Mesendoderm (in vitro differentiated cells): ENCODE data around the gene CCDC192.

Experiments
- DNase-seq: peaks from one replicate; pipeline ENCODE4 v3.0.0; 2013
- H2AK5ac ChIP-seq: 2 replicates; pipeline ENCODE4 v1.6.1; 2013; ENCODE audit warnings: low read length, inconsistent platforms
- H2BK120ac ChIP-seq: 2 replicates; pipeline ENCODE4 v1.6.1; 2013; ENCODE audit warnings: low read depth, mild to moderate bottlenecking, low read length, moderate library complexity, mixed read lengths
- H2BK15ac ChIP-seq: replicated peaks from 2 replicates; pipeline ENCODE4 v1.6.1; 2013; ENCODE audit warnings: low read depth, mild to moderate bottlenecking, moderate library complexity
- H2BK5ac ChIP-seq: 2 replicates; pipeline ENCODE4 v1.6.1; 2013; ENCODE audit warnings: low read length, inconsistent platforms
- H3K18ac ChIP-seq: 2 replicates; pipeline ENCODE4 v1.6.1; 2013; ENCODE audit warnings: mild to moderate bottlenecking, low read length, mixed read lengths
- H3K23ac ChIP-seq: one replicate; pipeline ENCODE4 v1.6.1; 2013; ENCODE audit warnings: low read length
- H3K27ac ChIP-seq: 2 replicates; pipeline ENCODE4 v1.5.1; 2013; ENCODE audit warnings: low read depth, mild to moderate bottlenecking, inconsistent platforms, low read length, moderate library complexity
- H3K27me3 ChIP-seq: 2 replicates; pipeline ENCODE4 v1.6.1; 2013; ENCODE audit warnings: low read length, control low read depth, mild to moderate bottlenecking, inconsistent platforms; ENCODE audit not compliant: insufficient read depth, poor library complexity
- H3K36me3 ChIP-seq: 2 replicates; pipeline ENCODE4 v1.6.1; 2013; ENCODE audit warnings: low read length, inconsistent platforms; ENCODE audit not compliant: control insufficient read depth, insufficient read depth
- H3K4ac ChIP-seq: one replicate; pipeline ENCODE4 v1.6.1; 2013; ENCODE audit warnings: low read depth, mild to moderate bottlenecking, low read length, moderate library complexity
- H3K4me1 ChIP-seq: 2 replicates; pipeline ENCODE4 v1.6.1; 2013; ENCODE audit warnings: low read depth, low read length, inconsistent platforms; ENCODE audit not compliant: control insufficient read depth
- H3K4me2 ChIP-seq: 2 replicates; pipeline ENCODE4 v1.6.1; 2013; ENCODE audit warnings: low read length
- H3K4me3 ChIP-seq: 2 replicates; pipeline ENCODE4 v1.5.1; 2013; ENCODE audit warnings: mild to moderate bottlenecking, low read length
- H3K56ac ChIP-seq: one replicate; pipeline ENCODE4 v1.6.1; 2013; ENCODE audit warnings: low read length
- H3K79me1 ChIP-seq: 2 replicates; pipeline ENCODE4 v1.6.1; 2013; ENCODE audit warnings: low read length, inconsistent platforms
- H3K79me2 ChIP-seq: 2 replicates; pipeline ENCODE4 v1.6.1; 2013; ENCODE audit warnings: mild to moderate bottlenecking, low read length; ENCODE audit not compliant: control insufficient read depth, insufficient read depth
- H3K9ac ChIP-seq: 2 replicates; pipeline ENCODE4 v1.6.1; 2013; ENCODE audit warnings: low read length, inconsistent platforms
- H4K5ac ChIP-seq: one replicate; pipeline ENCODE4 v1.6.1; 2013; ENCODE audit warnings: low read length
- H4K8ac ChIP-seq: one replicate; pipeline ENCODE4 v1.6.1; 2013; ENCODE audit warnings: low read depth, mild to moderate bottlenecking, control low read depth, low read length, moderate library complexity
- WGBS: extraction: QIAGEN DNeasy Blood & Tissue Kit; methylation state at CpG from one replicate; pipeline ENCODE4 v1.1.7; 2013; ENCODE audit warnings: low lambda C conversion rate, missing lambda C conversion rate; ENCODE audit not compliant: insufficient coverage; ENCODE audit errors: extremely low coverage; 5-methylcytosine and 5-hydroxymethylcytosine counted together

Gene CCDC192

DNA sequence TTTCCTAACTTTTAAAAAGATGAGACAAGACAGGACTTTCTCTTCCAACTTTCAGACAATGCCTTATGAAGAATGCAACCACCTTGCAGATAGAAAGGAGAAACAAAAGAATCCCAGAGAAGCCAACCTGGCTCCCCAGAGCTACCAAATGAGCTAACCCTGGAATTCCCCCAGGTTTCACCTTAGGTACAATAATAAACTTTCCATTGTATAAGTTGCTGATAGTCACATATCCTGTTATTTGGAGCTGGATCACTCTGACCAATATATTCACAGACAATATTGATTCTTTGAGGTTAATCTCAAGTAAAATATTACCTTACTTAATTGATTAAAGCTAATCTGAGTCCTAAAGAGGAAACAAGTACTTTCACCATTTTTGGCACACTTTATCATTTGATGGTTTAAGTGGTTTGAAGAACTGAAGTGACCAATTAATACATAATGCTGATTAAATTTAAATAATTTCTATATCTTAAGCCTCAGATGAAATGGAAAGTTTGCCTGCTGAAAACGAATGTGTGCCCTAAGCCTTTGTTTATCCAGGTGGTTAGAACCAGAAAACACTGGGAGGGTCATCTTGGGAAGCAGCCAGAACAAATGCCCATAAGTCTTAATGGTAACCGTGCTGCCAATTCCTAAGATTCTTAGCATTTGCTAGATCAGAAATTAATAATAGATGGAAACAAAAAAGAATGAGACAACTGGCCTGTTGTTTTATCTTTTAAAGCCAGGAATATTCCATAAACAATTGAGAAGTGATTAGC lies 220.8 kb downstream of the CCDC192 start:
- no peak overlapping the region for H2BK120ac ChIP-seq
- H3K23ac ChIP-seq = no peak overlapping the region
- no peak overlapping the region for H3K9ac ChIP-seq
- no peak overlapping the region for H3K18ac ChIP-seq
- no peaks in the 10 kb centered on the region for H3K27me3 ChIP-seq
- WGBS = no CpG with 5 or more reads among the region's 2 CpGs
- H2AK5ac ChIP-seq = no peak overlapping the region
- no peaks in the 10 kb centered on the region for H3K4me1 ChIP-seq
- no peak overlapping the region for H3K4me2 ChIP-seq
- no peak overlapping the region for H3K4me3 ChIP-seq
- no peaks in the 10 kb centered on the region for H3K79me2 ChIP-seq
- H4K5ac ChIP-seq = no peak overlapping the region
- H2BK15ac ChIP-seq = no peak overlapping the region
- no peaks in the 10 kb centered on the region for H3K36me3 ChIP-seq
- DNase-seq = no peak
- no peak overlapping the region for H3K4ac ChIP-seq
- no peak overlapping the region for H3K27ac ChIP-seq
- no peak overlapping the region for H4K8ac ChIP-seq
- H3K56ac ChIP-seq = no peak overlapping the region
- H3K79me1 ChIP-seq = no peaks in the 10 kb centered on the region
- no peak overlapping the region for H2BK5ac ChIP-seq

DNA sequence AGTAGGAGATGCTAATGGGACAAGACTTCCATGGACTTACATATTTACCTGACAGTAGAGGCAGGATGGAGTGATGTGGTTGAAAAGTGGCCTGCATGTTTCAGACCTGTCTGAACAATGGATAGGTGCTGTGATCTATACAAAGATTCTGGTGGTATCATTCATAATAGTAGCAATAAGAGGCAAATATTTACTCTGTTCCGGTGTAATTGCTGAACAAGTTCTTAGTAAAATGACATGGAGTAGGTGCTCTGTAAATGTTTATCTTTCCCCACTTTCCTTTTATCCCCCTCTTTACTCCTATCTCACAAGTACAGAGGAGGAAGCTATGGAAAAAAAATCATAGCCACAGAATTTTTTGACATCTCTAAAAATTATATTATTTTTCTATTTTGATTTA lies 221.4 kb downstream of the CCDC192 start:
- no peak overlapping the region for H2BK5ac ChIP-seq
- DNase-seq = no peak
- H3K18ac ChIP-seq = no peak overlapping the region
- H3K56ac ChIP-seq = no peak overlapping the region
- no peak overlapping the region for H3K27ac ChIP-seq
- no peaks in the 10 kb centered on the region for H3K79me2 ChIP-seq
- no peak overlapping the region for H4K8ac ChIP-seq
- H2BK120ac ChIP-seq = no peak overlapping the region
- no peak overlapping the region for H2BK15ac ChIP-seq
- no peak overlapping the region for H3K4me3 ChIP-seq
- no peaks in the 10 kb centered on the region for H3K79me1 ChIP-seq
- no peaks in the 10 kb centered on the region for H3K4me1 ChIP-seq
- no peak overlapping the region for H3K4ac ChIP-seq
- H2AK5ac ChIP-seq = no peak overlapping the region
- no peaks in the 10 kb centered on the region for H3K27me3 ChIP-seq
- no peak overlapping the region for H3K23ac ChIP-seq
- WGBS = no CpG with 5 or more reads among the region's 1 CpG
- no peak overlapping the region for H4K5ac ChIP-seq
- H3K9ac ChIP-seq = no peak overlapping the region
- no peaks in the 10 kb centered on the region for H3K36me3 ChIP-seq
- H3K4me2 ChIP-seq = no peak overlapping the region

DNA sequence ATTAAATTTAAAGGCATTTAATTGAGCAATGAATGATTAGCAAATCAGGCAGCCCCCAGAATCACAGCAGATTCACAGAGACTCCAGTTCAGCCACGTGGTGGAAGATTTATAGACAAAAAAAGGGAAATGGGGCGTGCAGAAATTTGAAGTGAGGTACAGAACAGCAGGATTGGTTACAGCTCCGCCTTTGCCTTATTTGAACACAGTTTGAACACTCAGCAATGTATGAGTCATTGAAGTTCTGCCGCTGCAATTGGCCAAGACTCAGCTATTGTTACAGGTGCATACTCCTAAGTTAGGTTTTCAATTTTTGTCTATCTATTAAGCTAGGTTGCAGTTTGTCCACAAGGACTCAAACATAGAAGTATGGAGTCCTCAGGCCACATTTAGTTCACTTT lies 222.7 kb downstream of the CCDC192 start:
- H4K8ac ChIP-seq = no peak overlapping the region
- DNase-seq = no peak
- no peak overlapping the region for H3K56ac ChIP-seq
- H3K4me1 ChIP-seq = no peaks in the 10 kb centered on the region
- no peak overlapping the region for H3K4ac ChIP-seq
- H3K18ac ChIP-seq = no peak overlapping the region
- no peak overlapping the region for H3K4me2 ChIP-seq
- no peak overlapping the region for H2BK5ac ChIP-seq
- H2AK5ac ChIP-seq = no peak overlapping the region
- no peak overlapping the region for H3K9ac ChIP-seq
- H3K27me3 ChIP-seq = no peaks in the 10 kb centered on the region
- no peak overlapping the region for H2BK15ac ChIP-seq
- no peak overlapping the region for H3K23ac ChIP-seq
- no peak overlapping the region for H3K27ac ChIP-seq
- H2BK120ac ChIP-seq = no peak overlapping the region
- no CpG with 5 or more reads among the region's 4 CpGs for WGBS
- H3K79me2 ChIP-seq = no peaks in the 10 kb centered on the region
- H3K79me1 ChIP-seq = no peaks in the 10 kb centered on the region
- no peak overlapping the region for H3K4me3 ChIP-seq
- no peak overlapping the region for H4K5ac ChIP-seq
- H3K36me3 ChIP-seq = no peaks in the 10 kb centered on the region

DNA sequence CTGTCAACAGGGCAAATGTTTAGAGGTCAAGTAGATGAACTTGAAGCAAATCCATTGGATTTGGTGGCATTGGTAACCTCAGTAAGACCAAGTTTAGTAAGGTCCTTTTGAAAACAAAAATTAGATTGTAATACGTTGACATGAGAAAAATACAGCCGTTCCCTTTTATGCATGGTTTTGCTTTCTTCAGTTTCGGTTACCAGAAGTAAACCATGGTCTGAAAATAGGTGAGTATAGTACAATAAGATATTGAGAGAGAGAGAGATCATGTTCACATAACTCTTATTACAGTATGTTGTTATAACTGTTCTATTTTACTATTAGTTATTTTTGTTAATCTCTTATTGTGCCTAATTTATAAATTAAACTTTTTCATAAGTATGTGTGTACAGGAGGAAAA lies 223.8 kb downstream of the CCDC192 start:
- Histone ChIP-seq H3K4ac (no peak overlapping the region), H3K36me3 (no peaks in the 10 kb centered on the region), H3K79me1 (no peaks in the 10 kb centered on the region), H2BK15ac (no peak overlapping the region), H3K18ac (no peak overlapping the region), H3K27me3 (no peaks in the 10 kb centered on the region), H3K4me1 (no peaks in the 10 kb centered on the region), H3K9ac (no peak overlapping the region), H4K8ac (no peak overlapping the region), H2BK5ac (no peak overlapping the region), H3K23ac (no peak overlapping the region), H3K4me2 (no peak overlapping the region), H3K4me3 (no peak overlapping the region), H3K56ac (no peak overlapping the region), H2AK5ac (no peak overlapping the region), H3K79me2 (no peaks in the 10 kb centered on the region), H2BK120ac (no peak overlapping the region), H4K5ac (no peak overlapping the region), H3K27ac (no peak overlapping the region)
- no peak for DNase-seq
- WGBS = no CpG with 5 or more reads among the region's 3 CpGs

DNA sequence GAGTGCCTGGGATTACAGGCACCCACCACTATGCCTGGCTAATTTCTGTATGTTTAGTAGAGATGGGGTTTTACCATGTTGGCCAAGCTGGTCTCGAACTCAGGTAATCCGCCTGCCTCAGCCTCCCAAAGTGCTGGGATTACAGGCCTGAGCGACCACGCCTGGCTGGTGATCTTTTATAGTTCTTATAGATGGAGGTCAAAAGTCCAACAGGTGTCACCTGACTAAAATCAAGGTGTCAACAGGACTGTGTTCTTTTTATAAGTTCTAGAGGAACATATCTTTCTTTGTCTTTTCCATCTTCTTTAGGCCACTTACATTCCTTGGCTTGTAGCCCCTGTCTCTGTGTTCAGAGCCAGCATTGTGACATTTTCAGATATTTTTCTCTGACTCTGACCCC lies 224.9 kb downstream of the CCDC192 start:
- no peak overlapping the region for H3K9ac ChIP-seq
- H2BK15ac ChIP-seq = no peak overlapping the region
- H3K27me3 ChIP-seq = peaks cover 4% of the 10 kb centered on the region
- H3K56ac ChIP-seq = no peak overlapping the region
- no peak overlapping the region for H3K18ac ChIP-seq
- no peak overlapping the region for H4K8ac ChIP-seq
- H3K27ac ChIP-seq = no peak overlapping the region
- no peak overlapping the region for H2BK5ac ChIP-seq
- no peaks in the 10 kb centered on the region for H3K4me1 ChIP-seq
- H3K36me3 ChIP-seq = no peaks in the 10 kb centered on the region
- no peak overlapping the region for H2AK5ac ChIP-seq
- H3K79me2 ChIP-seq = no peaks in the 10 kb centered on the region
- H3K4me3 ChIP-seq = no peak overlapping the region
- no peak overlapping the region for H4K5ac ChIP-seq
- no CpG with 5 or more reads among the region's 4 CpGs for WGBS
- H3K4me2 ChIP-seq = no peak overlapping the region
- H3K4ac ChIP-seq = no peak overlapping the region
- no peaks in the 10 kb centered on the region for H3K79me1 ChIP-seq
- H2BK120ac ChIP-seq = no peak overlapping the region
- H3K23ac ChIP-seq = no peak overlapping the region
- no peak for DNase-seq

DNA sequence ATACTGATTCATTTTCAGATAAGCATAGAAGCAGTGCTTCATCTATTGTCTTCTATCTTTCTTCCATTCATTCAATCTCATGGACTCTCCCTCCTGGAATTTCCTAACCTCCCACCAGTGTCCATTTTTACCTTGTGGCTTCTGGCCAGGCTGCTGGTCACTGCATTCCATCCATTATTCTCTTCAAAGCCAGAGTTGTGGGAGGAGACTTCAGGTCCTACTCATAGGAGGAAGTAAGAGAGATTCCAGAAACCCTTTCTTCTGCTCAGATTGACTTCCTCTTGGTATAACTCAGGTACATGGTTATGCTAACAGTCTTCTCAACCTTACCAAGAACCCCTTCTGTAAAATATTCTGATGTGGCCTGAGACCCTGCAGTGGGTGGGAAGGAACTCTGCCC lies 227.1 kb downstream of the CCDC192 start:
- Histone ChIP-seq H3K27ac (no peak overlapping the region), H2AK5ac (no peak overlapping the region), H3K23ac (no peak overlapping the region)

More for the DNA sequence above, 227.1 kb downstream of the CCDC192 start:
- Histone ChIP-seq H3K79me2 (no peaks in the 10 kb centered on the region), H3K27me3 (peaks cover 4% of the 10 kb centered on the region), H3K4me2 (no peak overlapping the region), H3K9ac (no peak overlapping the region), H4K5ac (no peak overlapping the region), H2BK15ac (no peak overlapping the region), H3K4me3 (no peak overlapping the region), H3K79me1 (no peaks in the 10 kb centered on the region), H3K4ac (no peak overlapping the region), H2BK120ac (no peak overlapping the region), H4K8ac (no peak overlapping the region), H3K4me1 (no peaks in the 10 kb centered on the region), H2BK5ac (no peak overlapping the region), H3K18ac (no peak overlapping the region), H3K56ac (no peak overlapping the region), H3K36me3 (no peaks in the 10 kb centered on the region)
- no peak for DNase-seq
